ENCODE results near the gene FGFRL1. TPM values are rescaled to one million over a fixed set of nuclear protein-coding genes. Genes with fewer than 3 reads are reported as not detected.

Gene FGFRL1
- polyA plus RNA-seq, 1 donor from 2014 or later = 0.97 TPM

- TF ChIP-seq MXI1 (conservative IDR thresholded peaks at IDR 0.05; ENCODE audit: poor library complexity, severe bottlenecking) = peak; percentile 15
- no peak for TF ChIP-seq RAD21 (conservative IDR thresholded peaks at IDR 0.05)
- TF ChIP-seq EZH2 (IDR thresholded peaks at IDR 0.05; ENCODE audit: borderline replicate concordance, insufficient read depth, low read length, poor library complexity, severe bottlenecking) = no peak
- TF ChIP-seq EP300 (conservative IDR thresholded peaks at IDR 0.05; ENCODE audit: poor library complexity, severe bottlenecking) = no peak
- Histone ChIP-seq H3K4me2 (ENCODE audit: low read length) (no peak overlapping the region), H3K9me2 (ENCODE audit: insufficient read depth, low read length) (no peaks in the 10 kb centered on the region), H4K20me1 (ENCODE audit: insufficient read depth) (no peaks in the 10 kb centered on the region), H3K27ac (ENCODE audit: low read length) (no peak overlapping the region), H3K9me3 (ENCODE audit: low read length) (no peaks in the 10 kb centered on the region), H3K36me3 (ENCODE audit: insufficient read depth, low read length) (no peaks in the 10 kb centered on the region), H3K79me2 (replicated peaks; ENCODE audit: insufficient read depth, low read length) (no peaks in the 10 kb centered on the region), H3F3A (ENCODE audit: insufficient read depth, low read length, poor library complexity, severe bottlenecking) (no peaks in the 10 kb centered on the region), H2AFZ (ENCODE audit: low read depth, low read length) (no peak overlapping the region), H3K27me3 (ENCODE audit: insufficient read depth, low read depth, low read length) (peaks cover 50% of the 10 kb centered on the region), H3K4me3 (ENCODE audit: low read length) (peak overlapping the region; percentile 66), H3K9ac (ENCODE audit: low read length) (peak overlapping the region; percentile 47)
These were observed 2.4 kb upstream of the FGFRL1 start for GRCh38 chr4:1008840-1009541.

- no peak for TF ChIP-seq EP300 (conservative IDR thresholded peaks at IDR 0.05; ENCODE audit: poor library complexity, severe bottlenecking)
- TF ChIP-seq TAF1 (IDR thresholded peaks at IDR 0.05; ENCODE audit: low read depth) = no peak
- peak; percentile 13 for TF ChIP-seq EZH2 (IDR thresholded peaks at IDR 0.05; ENCODE audit: borderline replicate concordance, insufficient read depth, low read length, poor library complexity, severe bottlenecking)
- TF ChIP-seq CTCF (IDR thresholded peaks at IDR 0.05; ENCODE audit: poor library complexity, severe bottlenecking) = no peak
- H2AFZ ChIP-seq (ENCODE audit: low read depth, low read length) = no peak overlapping the region
- H3K9ac ChIP-seq (ENCODE audit: low read length) = peak overlapping the region; percentile 47
- H3K36me3 ChIP-seq (ENCODE audit: insufficient read depth, low read length) = no peaks in the 10 kb centered on the region
- no peaks in the 10 kb centered on the region for H3K9me3 ChIP-seq (ENCODE audit: low read length)
- no peaks in the 10 kb centered on the region for H3K79me2 ChIP-seq (replicated peaks; ENCODE audit: insufficient read depth, low read length)
- no peaks in the 10 kb centered on the region for H3K9me2 ChIP-seq (ENCODE audit: insufficient read depth, low read length)
- H3K4me3 ChIP-seq (ENCODE audit: low read length) = peak overlapping the region; percentile 66
- H3F3A ChIP-seq (ENCODE audit: insufficient read depth, low read length, poor library complexity, severe bottlenecking) = no peaks in the 10 kb centered on the region
- H4K20me1 ChIP-seq (ENCODE audit: insufficient read depth) = no peaks in the 10 kb centered on the region
- peaks cover 42% of the 10 kb centered on the region for H3K27me3 ChIP-seq (ENCODE audit: insufficient read depth, low read depth, low read length)
- H3K4me2 ChIP-seq (ENCODE audit: low read length) = no peak overlapping the region
- no peak overlapping the region for H3K27ac ChIP-seq (ENCODE audit: low read length)
These were observed 1.7 kb upstream of the FGFRL1 start for GRCh38 chr4:1009542-1010394.

DNA sequence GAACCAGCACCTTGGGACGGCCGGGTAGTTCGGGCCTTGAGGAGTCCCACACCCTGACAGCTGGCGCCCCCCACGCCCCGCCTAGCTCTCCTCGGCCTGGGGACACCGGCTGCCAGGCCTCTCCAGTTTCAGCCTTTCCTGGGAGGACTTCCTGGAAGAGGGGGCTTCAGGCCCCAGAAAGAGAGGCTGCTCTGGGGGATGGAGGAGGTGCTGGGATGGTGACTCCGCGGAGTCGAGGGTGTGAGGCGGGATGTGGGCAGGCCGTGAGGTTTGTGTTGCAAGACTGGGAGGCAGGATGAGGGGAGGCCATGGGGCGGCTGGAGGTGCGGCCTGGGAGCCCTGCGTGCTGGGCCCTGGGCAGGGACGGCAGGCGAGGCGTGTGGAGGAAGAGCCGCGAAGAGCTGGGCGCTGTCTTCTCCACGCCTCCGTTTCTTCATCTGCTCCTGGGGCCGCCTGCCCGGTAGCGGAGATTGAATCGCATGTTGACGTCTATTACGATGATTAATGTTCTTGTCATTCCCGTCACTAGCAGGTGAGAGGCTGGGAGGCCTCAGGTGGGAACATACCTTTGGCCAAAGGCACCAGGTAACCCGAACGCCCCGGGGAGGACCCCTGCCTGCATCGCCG, 918 bp upstream of the FGFRL1 start:
- Histone ChIP-seq H3K9ac (ENCODE audit: low read length) (no peak overlapping the region), H3K4me2 (ENCODE audit: low read length) (no peak overlapping the region), H4K20me1 (ENCODE audit: insufficient read depth) (no peaks in the 10 kb centered on the region), H3K36me3 (ENCODE audit: insufficient read depth, low read length) (no peaks in the 10 kb centered on the region), H2AFZ (ENCODE audit: low read depth, low read length) (no peak overlapping the region), H3K27ac (ENCODE audit: low read length) (no peak overlapping the region), H3K9me2 (ENCODE audit: insufficient read depth, low read length) (no peaks in the 10 kb centered on the region), H3K27me3 (ENCODE audit: insufficient read depth, low read depth, low read length) (peaks cover 37% of the 10 kb centered on the region), H3K79me2 (replicated peaks; ENCODE audit: insufficient read depth, low read length) (no peaks in the 10 kb centered on the region), H3F3A (ENCODE audit: insufficient read depth, low read length, poor library complexity, severe bottlenecking) (no peaks in the 10 kb centered on the region), H3K4me3 (ENCODE audit: low read length) (peak overlapping the region; percentile 59), H3K9me3 (ENCODE audit: low read length) (no peaks in the 10 kb centered on the region)
- TF ChIP-seq SMC3 (conservative IDR thresholded peaks at IDR 0.05; ENCODE audit: poor library complexity) = no peak
- TF ChIP-seq POLR2AphosphoS5 (IDR thresholded peaks at IDR 0.05) = no peak
- TF ChIP-seq MXI1 (conservative IDR thresholded peaks at IDR 0.05; ENCODE audit: poor library complexity, severe bottlenecking) = no peak
- TF ChIP-seq RAD21 (conservative IDR thresholded peaks at IDR 0.05) = no peak
- TF ChIP-seq, protein P1, sequence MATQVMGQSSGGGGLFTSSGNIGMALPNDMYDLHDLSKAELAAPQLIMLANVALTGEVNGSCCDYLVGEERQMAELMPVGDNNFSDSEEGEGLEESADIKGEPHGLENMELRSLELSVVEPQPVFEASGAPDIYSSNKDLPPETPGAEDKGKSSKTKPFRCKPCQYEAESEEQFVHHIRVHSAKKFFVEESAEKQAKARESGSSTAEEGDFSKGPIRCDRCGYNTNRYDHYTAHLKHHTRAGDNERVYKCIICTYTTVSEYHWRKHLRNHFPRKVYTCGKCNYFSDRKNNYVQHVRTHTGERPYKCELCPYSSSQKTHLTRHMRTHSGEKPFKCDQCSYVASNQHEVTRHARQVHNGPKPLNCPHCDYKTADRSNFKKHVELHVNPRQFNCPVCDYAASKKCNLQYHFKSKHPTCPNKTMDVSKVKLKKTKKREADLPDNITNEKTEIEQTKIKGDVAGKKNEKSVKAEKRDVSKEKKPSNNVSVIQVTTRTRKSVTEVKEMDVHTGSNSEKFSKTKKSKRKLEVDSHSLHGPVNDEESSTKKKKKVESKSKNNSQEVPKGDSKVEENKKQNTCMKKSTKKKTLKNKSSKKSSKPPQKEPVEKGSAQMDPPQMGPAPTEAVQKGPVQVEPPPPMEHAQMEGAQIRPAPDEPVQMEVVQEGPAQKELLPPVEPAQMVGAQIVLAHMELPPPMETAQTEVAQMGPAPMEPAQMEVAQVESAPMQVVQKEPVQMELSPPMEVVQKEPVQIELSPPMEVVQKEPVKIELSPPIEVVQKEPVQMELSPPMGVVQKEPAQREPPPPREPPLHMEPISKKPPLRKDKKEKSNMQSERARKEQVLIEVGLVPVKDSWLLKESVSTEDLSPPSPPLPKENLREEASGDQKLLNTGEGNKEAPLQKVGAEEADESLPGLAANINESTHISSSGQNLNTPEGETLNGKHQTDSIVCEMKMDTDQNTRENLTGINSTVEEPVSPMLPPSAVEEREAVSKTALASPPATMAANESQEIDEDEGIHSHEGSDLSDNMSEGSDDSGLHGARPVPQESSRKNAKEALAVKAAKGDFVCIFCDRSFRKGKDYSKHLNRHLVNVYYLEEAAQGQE (IDR thresholded peaks at IDR 0.05; ENCODE audit: borderline replicate concordance) = no peak
- TF ChIP-seq EZH2 (IDR thresholded peaks at IDR 0.05; ENCODE audit: borderline replicate concordance, insufficient read depth, low read length, poor library complexity, severe bottlenecking) = peak; percentile 92

All from neural cell (in vitro differentiated cells).